HG03571 (cell line): ENCODE data around the gene SAG.

Experiments
- ATAC-seq: cut with Tn5 transposase; IDR thresholded peaks from one replicate; pipeline ENCODE4 v1.9.1; 2021; ENCODE audit not compliant: unreplicated experiment

The SAG gene

GRCh38 chr2:233287871-233288270 lies 19.7 kb upstream of the SAG start:
- no peak for ATAC-seq

- no peak for ATAC-seq
These were observed 19.0 kb upstream of the SAG start for GRCh38 chr2:233288663-233289062.

- ATAC-seq, result no peak
These were observed 18.0 kb upstream of the SAG start for GRCh38 chr2:233289648-233290047.

GRCh38 chr2:233290051-233290845 lies 17.4 kb upstream of the SAG start:
- no peak for ATAC-seq

- ATAC-seq, result no peak
These were observed 11.7 kb upstream of the SAG start for GRCh38 chr2:233295891-233296290.

GRCh38 chr2:233297076-233297475 lies 10.5 kb upstream of the SAG start:
- no peak for ATAC-seq

GRCh38 chr2:233300401-233300800 lies 7.2 kb upstream of the SAG start:
- no peak for ATAC-seq

GRCh38 chr2:233301248-233301647 lies 6.4 kb upstream of the SAG start:
- no peak for ATAC-seq

- ATAC-seq, result no peak
These were observed 5.8 kb upstream of the SAG start for GRCh38 chr2:233301811-233302210.

- no peak for ATAC-seq
These were observed 4.4 kb upstream of the SAG start for GRCh38 chr2:233303252-233303651.

GRCh38 chr2:233311241-233311926 lies 3.8 kb downstream of the SAG start:
- ATAC-seq, result no peak

- ATAC-seq, result no peak
These were observed 5.3 kb downstream of the SAG start for GRCh38 chr2:233312874-233313273.

GRCh38 chr2:233314180-233314925 lies 6.7 kb downstream of the SAG start:
- ATAC-seq, result no peak

- ATAC-seq, result no peak
These were observed 9.8 kb downstream of the SAG start for GRCh38 chr2:233317196-233317943.

- ATAC-seq, result no peak
These were observed 11.6 kb downstream of the SAG start for GRCh38 chr2:233319256-233319655.

- ATAC-seq, result no peak
These were observed 12.9 kb downstream of the SAG start for GRCh38 chr2:233320470-233320869.

GRCh38 chr2:233321166-233321565 lies 13.6 kb downstream of the SAG start:
- ATAC-seq, result no peak

- no peak for ATAC-seq
These were observed 16.2 kb downstream of the SAG start for GRCh38 chr2:233323851-233324250.

- ATAC-seq, result no peak
These were observed 17.6 kb downstream of the SAG start for GRCh38 chr2:233325256-233325655.

GRCh38 chr2:233325814-233326213 lies 18.2 kb downstream of the SAG start:
- no peak for ATAC-seq

GRCh38 chr2:233326500-233326899 lies 18.9 kb downstream of the SAG start:
- ATAC-seq, result no peak
